Astrocyte of the spinal cord (primary cell): ENCODE data around the gene PWWP2B.

Experiments
- DNase-seq: peaks from one replicate; pipeline ENCODE4 v3.0.0; 2011; ENCODE audit warnings: low read depth, low spot score
- H3K4me3 ChIP-seq: 2 replicates; pipeline ENCODE4 v1.5.1; 2011; ENCODE audit warnings: low read depth, mild to moderate bottlenecking, low read length, moderate library complexity
- in situ Hi-C: cut with HindIII; loops from 2 replicates; pipeline ENCODE4 v1.10.0; 2017; ENCODE audit warnings: low sequenced_read_pairs
- TF ChIP-seq, protein P1 (sequence below): IDR thresholded peaks from 2 replicates; pipeline ENCODE4 v1.5.1; 2012; ENCODE audit warnings: low read depth, mild to moderate bottlenecking, low read length, inconsistent platforms

Gene PWWP2B

DNA sequence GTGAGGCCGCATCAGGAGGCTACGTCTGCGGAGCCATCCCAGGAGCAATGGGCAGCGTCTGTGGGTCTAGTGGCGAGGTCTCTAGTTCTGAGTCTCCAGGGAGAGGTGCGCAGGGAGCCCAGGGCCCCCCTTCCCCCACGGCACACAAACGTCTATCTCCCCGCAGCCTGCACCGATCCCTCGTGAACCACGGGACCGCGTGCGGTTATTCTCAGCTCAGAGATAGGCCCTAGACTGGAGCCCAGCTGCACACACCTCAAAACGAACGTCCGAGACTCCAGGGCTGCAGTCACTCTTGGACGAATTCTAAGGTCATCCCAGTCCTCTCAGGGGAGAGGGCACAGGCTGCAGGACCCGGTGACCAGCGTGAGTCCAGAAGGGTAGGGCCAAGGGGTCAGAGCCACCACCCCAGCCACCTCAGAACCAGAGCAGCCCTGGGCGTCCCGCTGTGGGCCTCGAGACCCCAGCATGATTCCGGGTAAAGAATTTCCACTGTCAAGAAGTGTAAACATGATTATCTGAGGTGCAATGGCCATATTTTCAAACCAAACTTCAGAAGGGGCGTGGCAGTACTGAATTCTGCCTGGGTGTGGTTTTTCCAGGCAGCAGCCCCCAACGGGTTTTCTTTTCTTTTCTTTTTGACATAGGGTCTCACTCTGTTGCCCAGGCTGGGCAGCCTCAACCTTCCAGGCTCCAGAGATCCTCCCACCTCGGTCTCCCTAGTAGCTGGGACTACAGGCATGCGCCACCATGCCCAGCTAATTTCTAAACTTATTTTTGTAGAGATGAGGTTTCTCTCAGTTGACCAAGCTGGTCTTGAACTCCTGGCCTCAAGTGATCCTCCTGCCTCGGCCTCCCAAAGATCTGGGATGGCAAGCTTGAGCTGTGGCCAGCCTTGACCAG lies 57.5 kb downstream of the PWWP2B start:
- no peak overlapping the region for H3K4me3 ChIP-seq
- no peak for DNase-seq
- TF ChIP-seq, protein P1, sequence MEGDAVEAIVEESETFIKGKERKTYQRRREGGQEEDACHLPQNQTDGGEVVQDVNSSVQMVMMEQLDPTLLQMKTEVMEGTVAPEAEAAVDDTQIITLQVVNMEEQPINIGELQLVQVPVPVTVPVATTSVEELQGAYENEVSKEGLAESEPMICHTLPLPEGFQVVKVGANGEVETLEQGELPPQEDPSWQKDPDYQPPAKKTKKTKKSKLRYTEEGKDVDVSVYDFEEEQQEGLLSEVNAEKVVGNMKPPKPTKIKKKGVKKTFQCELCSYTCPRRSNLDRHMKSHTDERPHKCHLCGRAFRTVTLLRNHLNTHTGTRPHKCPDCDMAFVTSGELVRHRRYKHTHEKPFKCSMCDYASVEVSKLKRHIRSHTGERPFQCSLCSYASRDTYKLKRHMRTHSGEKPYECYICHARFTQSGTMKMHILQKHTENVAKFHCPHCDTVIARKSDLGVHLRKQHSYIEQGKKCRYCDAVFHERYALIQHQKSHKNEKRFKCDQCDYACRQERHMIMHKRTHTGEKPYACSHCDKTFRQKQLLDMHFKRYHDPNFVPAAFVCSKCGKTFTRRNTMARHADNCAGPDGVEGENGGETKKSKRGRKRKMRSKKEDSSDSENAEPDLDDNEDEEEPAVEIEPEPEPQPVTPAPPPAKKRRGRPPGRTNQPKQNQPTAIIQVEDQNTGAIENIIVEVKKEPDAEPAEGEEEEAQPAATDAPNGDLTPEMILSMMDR, result no peak
- in situ Hi-C loops, result no loop called here

DNA sequence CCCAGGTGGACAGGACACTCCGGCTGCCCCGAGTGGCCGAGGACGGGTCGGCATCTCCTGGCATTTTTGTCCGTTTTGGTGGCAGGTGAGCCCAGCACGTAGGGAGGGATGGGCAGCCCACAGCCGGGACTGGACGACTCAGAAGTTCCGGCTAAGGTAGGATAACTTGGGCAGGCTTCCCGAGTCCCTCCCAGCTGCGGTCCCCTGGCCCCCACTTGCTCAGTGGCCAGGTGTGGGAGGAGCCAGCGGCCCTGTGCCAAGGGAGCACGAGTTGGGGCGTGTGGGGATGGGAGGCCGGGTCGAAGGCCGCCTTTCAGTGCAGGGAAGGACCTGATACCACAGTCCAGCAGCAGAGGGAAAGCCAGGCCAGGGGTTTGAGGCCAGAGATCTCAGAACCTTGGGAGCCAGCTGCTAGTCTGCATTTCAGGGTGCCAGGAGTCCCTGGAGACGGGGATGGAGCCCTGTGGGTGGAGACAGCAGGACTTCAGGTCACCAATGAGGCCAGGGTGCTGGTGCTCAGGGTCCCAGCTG lies 58.5 kb downstream of the PWWP2B start:
- DNase-seq, result no peak
- TF ChIP-seq, protein P1, result no peak
- in situ Hi-C loops, result no loop called here
- no peak overlapping the region for H3K4me3 ChIP-seq

DNA sequence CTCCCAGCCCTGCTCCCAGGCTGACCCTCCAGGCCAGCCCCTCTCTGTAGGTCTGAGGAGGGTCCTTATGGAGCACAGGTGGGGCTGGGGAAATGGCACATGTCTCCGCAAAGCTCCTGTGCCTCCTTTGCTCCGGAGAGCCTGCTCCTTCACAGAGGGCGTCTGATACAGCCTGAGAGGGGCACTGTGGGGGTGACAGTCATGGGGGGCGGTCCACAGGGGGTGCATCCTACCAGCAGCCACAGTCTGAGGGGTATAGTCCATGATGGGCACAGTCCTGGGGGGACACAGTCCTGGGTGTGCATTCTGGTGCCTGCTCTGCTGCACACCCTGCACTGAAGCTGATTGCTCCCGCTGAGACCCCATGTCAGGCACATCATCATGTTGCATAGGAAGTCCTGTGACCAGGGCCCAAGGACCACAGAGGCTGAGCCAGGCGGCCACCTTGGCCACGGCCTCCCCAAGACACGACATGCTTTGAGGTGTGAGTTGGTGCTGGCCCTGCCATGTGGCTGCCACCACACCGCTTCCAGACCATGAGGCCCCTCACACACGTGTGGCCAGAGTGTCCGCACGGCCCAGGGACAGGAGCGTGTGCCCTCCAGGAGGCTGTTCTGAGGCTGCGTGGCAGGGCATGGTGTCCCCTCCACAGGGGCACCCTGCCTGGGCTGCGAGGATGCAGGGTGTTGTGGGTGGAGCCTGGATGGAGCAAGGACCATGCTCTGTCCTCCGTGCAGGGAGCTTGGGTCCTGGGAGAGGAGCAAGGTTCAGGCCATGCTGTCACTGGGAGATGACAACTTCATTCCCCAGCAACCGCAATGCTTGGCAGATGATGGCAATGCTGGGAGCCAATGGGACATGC lies 59.2 kb downstream of the PWWP2B start:
- TF ChIP-seq, protein P1, result no peak
- no peak overlapping the region for H3K4me3 ChIP-seq
- in situ Hi-C loops, result no loop called here
- no peak for DNase-seq

DNA sequence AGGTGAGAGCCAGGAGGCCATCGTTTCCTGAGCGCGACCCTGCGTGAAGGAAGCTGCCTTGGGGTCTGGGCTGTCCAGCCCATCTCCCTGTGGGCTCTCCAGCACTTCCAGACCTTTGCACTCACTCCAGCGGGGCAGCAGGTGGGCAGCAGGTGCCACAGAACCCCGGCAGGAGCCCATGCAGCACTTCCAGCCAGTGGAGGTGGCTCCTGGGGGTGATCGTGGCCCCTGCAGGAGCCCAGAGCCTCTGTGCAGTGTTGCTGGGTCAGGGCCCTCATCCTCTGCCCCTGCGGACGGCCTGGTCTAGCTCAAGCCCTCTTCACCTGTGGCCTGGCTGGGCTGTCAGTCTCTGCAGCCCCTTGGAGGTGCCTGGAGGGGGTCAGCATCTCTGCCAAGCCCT lies 59.9 kb downstream of the PWWP2B start:
- no peak overlapping the region for H3K4me3 ChIP-seq
- TF ChIP-seq, protein P1, result no peak
- no peak for DNase-seq
- in situ Hi-C loops, result no loop called here

DNA sequence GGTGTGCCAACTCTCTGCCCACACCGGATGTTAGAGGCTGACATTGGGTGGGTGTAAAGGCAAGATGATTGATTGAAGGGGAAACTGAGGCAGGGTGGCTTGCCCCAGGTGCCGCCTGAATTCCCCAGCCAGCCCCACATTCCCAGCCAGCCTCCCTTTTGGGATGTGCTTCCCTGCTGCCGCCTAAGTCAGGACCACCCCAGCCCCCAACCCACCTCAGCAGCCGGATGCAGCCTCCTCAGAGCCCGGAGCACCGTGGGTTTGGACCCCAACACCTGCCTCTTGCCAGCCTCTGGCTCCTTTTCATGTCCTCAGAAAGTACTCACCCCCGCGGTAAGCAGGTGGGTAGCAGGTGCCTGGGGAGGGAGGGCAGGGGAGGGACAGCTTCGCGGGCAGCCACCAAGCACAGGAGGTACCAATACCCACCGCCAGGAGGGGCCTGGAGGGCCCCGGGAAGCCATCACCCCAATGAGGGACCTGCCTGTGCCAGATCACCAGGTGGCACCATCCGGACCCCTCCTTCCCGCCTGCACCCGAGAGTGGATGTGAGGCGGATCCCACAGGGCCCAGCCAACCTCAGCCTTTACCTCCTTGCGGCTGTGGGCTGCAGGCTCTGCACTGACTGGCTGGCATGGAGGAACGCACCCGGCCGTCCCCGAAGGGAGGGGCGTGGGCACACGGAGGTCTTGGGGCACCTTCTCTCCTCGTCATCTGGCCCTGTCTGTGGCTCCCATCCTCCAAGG lies 60.5 kb downstream of the PWWP2B start:
- no peak overlapping the region for H3K4me3 ChIP-seq
- TF ChIP-seq, protein P1, result no peak
- DNase-seq, result no peak
- in situ Hi-C loops, result no loop called here

DNA sequence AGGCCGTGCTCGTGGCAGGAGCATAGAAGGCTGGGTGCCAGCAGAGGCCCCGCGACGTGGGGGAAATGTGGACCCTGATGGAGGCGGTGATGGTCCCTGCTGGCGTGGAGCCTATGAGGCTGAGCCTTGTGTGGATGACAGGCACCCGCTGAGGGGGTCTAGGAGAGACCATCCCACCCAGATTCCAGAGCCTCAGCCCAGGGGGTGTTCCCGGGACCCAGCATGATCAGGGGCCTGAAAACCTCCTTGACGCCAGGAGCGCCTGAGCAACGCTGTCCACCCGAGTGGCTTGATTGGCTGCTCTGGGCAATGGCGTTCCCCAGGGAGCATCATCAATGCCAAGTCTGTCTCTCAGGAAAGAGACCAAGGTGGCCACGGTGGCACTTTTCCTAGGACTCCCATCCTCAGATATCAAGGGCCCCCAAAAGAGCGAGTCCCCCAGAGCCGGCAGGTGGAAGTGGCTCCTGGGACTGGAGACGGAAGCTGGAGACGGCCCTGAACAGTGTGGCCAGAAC lies 61.1 kb downstream of the PWWP2B start:
- no peak overlapping the region for H3K4me3 ChIP-seq
- in situ Hi-C loops, result no loop called here
- TF ChIP-seq, protein P1, result no peak

More for the DNA sequence above, 61.1 kb downstream of the PWWP2B start:
- DNase-seq, result no peak
